GM18520 (cell line): ENCODE results near the gene SNURF.
"Not testable (repeated sequence)": the region's sequence is repeated elsewhere in the genome, so short reads cannot be mapped to it uniquely, and the experiment has no call there.

Experiments
- ATAC-seq: cut with Tn5 transposase; IDR thresholded peaks from one replicate; pipeline ENCODE4 v1.9.1; 2021; ENCODE audit not compliant: unreplicated experiment

Gene SNURF, protein sequence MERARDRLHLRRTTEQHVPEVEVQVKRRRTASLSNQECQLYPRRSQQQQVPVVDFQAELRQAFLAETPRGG

DNA sequence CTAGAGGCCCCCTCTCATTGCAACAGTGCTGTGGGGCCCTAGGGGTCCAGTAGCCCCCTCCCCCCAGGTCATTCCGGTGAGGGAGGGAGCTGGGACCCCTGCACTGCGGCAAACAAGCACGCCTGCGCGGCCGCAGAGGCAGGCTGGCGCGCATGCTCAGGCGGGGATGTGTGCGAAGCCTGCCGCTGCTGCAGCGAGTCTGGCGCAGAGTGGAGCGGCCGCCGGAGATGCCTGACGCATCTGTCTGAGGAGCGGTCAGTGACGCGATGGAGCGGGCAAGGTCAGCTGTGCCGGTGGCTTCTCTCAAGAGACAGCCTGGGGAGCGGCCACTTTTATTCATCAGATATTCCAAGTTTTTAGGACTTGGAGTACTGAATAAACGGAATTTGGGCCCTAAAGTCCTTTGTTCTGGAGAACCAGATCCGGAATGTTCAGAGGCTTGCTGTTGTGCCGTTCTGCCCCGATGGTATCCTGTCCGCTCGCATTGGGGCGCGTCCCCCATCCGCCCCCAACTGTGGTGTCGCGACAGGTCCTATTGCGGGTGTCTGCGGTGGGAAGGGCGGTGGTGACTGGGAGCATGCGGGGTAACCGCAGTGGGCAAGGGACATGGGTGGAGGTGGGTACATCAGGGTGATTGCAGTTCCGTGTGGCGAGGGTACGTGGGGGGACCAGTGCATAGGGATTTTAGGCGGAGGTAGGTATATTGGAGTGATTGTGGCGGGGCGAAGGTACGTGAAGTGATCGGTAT is at the start of gene SNURF, which contains the start of gene SNRPN:
TSS of gene SNURF (plus strand) at position 205 of the 748 bp plus-strand sequence. CDS start at position 267, 62 bp downstream.
TSS of gene SNRPN (plus strand) at position 205 of the 748 bp plus-strand sequence. CDS start 19,467 bp downstream, outside the sequence.
- peak; percentile 63 for ATAC-seq

DNA sequence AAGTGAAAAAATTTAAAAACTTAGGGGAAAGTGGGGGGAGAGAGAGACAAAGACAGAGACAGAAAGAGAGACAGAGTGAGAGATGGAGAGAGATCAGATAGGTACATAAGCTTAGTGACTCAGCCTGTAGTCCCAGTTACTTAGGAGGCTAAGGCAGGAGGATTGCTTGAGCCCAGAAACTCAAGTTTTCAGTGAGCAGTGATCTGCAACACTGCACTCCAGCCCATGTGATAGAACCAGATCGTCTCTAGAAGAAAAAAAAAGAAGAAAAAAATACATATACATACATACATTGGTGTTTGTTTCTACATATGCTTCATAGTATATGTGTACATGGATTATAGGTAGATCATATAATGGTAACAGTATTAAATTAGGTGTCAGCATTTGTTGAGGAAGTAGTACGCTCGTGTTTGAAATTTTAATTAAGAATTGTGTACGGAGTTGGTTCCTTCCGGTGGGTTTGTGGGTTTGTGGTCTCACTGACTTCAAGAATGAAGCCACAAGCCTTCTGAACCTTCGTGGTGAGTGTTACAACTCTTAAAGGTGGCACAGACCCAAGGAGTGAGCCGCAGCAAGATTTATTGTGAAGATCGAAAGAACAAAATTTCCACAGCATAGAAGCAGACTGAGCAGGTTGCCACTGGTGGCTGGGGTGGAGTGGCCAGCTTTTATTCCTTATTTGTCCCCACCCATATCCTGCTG is 38.3 kb upstream of the SNURF start:
- ATAC-seq = no peak

DNA sequence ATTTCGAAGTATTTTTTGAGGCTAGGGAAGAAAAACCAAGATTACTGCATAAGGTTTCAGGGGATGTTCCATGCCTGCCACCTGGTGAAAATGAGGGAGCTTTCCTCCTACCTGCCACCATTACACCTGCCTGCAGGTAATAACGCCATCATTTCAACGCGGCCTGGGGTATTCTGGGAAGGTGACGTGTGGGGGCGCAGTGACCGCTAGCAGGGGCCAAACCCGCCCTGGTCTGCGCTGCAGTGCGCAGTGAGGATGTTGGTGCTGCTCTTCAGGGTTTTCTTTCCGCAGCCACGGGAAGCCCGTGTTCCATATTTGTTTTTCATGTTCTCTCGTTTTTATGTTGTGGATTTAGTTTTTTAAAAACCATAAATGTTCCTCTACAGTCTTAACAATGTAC is 37.4 kb upstream of the SNURF start:
- no peak for ATAC-seq

DNA sequence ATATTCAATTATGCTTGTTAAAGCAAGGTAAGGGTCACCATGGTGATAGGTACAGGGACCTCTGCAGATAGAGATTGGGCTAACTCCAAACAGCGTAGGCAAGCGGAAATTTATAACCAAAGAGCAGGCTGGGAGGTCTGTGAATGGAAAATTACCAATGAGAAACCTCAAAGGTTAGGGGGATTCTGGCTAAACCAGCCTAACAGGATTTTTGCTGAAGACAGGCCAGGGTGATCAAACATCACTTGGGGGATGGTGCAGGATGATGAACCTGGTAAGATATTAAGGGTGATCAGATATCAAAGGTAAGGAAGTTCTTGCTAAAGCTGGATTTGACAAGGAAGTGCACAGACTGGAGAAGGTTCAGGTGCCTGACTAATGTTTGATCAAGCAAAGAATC is 35.3 kb upstream of the SNURF start:
- ATAC-seq = no peak

DNA sequence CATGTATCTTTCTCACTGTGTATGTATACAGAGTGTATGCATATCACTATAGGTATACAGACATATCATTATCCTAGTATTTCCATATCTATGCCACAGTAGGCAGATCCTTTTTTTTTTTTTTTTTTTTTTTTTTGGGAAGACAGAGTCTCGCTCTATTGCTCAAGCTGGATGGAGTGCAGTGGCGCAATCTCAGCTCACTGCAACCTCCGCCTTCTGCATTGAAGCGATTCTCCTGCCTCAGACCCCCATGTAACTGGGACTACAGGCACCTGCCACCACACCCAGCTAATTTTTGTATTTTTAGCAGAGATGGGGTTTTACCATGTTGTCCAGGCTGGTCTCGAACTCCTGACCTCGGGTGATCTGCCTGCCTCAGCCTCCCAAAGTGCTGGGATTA is 32.0 kb upstream of the SNURF start:
- not testable (repeated sequence) for ATAC-seq

DNA sequence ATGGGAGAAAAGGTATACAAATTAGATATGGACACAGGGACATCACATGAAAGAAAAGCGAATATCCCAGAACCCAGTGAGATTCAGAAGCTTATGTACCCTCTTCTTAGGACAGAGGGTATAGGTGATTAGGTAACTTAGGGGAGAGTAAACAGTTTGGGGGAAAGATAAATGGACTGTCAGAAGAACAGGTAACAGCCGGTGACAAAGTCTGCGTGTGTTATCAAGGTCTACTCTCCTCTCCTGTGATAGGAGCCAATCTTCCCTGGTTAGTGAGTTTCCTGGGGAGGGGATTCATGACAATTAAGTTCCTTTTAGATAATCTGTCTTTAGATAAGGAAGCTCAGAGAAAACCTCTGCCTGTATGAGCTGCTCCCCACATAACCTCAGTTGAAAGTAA is 30.6 kb upstream of the SNURF start:
- ATAC-seq = no peak

DNA sequence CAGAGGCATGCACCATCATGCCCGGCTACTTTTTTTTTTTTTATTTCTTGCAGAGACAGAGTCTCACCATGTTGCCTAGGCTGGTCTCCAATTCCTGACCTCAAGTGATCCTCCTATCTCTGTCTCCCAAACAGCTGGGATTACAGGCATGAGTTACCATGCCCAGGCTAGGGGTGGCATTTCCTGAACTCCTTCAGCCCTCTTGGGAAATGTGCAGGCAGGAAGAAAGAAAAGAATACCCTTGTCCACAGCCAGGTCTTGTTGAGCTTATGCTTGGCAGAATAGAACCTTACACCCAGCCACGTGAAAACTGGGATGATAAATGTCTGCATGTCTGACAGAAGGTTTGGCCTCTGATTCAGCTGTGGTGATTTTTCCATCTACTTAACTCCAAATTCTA is 30.2 kb upstream of the SNURF start:
- no peak for ATAC-seq

DNA sequence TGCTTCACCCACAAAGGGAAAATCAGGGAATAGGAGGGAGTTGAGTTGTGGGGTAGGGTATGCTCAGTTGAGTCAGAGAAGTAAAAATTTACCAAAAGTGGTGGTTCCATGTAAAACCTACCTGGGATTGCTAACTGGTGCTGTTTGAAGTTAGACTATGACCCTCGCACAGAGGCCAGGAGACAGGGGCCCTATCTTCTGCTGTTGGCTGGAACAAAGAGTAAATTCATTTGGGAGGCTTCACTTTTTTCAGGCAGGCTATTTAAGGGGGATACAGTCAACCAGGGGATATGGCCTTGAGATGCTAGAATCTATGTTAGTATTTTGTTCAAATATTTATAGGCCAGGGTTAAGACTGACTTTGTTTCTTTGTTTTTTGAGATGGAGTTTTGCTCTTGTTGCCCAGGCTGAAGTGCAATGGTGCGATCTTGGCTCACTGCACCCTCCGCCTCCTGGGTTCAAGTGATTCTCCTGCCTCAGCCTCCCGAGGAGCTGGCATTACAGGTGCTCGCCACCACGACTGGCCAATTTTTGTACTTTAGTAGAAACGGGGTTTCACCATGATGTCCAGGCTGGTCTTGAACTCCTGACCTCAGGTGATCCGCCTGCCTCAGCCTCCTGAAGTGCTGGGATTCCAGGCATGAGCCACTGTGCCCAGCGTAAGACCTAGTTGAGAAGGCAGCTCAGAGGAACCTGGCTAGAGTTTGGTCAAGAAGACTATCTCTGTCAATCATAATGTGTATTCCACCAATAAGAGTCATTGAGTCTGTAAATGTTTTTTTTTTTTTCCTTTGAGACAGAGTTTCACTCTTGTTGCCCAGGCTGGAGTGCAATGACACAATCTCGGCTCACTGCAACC is 22.7 kb upstream of the SNURF start:
- not testable (repeated sequence) for ATAC-seq

DNA sequence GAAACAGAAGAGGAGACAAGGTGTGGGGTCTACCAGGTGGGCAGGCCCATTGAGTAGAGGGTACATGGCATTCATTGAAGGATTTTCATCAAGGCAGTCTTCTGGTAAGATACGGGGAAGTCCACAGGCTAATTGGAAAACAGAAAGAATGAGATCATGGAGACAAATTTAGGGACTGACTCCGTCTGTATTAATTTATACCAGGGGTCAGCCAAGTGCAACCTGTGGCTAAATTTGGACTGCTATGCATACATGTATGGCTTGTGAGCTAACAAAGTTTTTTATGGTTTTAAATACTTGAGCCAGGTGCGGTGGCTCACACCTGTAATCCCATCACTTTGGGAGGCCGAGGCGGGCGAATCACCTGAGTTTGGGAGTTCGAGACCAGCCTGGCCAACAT is 21.1 kb upstream of the SNURF start:
- ATAC-seq = no peak

DNA sequence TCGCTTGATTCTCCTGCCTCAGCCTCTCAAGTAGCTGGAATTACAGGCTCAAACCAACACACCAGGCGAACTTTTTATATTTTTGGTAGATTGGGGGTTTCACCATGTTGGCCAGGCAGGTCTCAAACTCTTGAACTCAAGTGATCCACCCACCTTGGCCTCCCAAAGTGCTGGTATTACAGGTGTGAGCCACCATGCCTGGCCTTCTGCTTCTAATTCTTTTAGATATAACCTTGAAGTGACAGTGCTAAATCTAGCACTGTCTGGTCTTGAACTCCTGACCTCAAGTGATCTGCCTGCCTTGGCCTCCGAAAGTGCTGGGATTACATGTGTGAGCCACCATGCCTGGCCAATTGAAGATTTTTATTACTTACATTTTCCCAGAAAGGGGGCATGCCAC is 16.6 kb upstream of the SNURF start:
- ATAC-seq = not testable (repeated sequence)

DNA sequence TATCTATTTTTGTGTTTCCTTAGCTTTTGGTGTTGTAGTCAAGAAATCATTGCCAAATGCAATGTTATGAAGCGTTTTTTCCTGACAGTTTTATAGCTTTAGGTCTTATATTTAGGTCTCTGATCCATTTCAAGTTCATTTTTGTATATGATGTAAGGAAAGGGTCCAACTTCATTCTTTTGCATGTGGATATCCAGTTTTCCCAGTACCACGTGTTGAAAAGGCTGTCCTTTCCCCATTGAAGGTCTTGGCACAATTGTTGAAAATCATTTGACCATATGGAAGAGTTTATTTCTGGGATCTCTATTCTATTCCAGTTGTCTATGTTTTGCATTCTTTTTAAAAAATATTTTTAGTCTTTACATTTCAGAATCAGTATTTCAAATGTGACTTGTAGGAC is 14.6 kb upstream of the SNURF start:
- ATAC-seq = no peak

DNA sequence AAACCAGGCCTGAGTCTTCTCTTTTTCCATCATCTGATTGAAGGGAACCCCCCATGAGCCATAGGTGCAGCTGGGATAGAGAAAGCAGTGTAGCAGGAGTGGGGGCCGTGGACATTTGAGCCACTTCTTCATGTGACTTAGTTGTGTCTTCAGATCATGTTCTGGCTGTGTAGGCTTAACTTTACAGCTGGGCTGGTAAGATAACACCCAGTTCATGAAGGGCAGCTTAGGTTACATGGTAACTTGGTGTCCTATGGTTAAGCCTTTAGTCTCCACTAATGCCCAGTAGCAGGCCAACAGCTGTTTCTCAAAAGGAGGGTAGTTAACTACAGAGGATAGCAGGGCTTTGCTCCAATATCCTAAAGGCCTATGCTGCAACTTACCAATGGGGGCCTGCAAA is 11.4 kb upstream of the SNURF start:
- ATAC-seq = no peak

DNA sequence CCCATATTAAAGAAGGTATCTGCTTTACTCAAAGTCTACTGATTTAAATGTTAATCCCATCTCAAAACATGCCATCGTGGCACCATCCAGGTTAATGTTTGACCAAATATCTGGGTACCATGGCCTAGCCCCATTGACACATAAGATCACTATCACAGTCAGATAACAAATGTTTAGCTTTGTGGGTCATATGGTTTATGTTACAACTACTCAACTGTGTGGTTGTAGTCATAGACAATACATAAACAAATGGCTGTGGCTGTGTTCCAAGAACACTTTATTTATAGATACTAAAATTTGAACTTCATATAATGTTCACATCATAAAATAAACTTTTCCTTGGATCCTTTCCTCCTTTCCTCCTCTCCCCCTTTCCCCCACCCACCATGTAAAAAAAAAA is 9.8 kb upstream of the SNURF start:
- ATAC-seq = no peak

DNA sequence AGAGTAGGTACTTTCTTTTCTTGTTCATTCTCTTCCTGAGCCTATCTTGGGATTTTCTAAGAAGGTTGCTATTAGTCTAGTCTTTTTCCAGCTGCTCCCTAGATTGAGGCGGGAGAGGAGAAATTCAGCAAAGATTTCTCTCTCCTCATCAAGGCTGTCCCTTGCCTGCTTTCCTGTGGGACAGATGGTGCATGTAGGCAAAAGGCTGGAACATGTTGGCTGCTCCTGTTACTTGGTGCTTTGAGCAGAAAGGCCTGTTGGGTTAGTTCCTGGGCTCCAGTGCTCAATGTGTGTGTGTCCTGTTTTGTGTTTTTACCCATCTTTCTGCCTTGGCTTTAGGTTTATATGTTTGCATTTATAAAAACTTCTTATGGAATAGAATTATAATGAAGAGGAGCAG is 9.1 kb upstream of the SNURF start:
- ATAC-seq = no peak

DNA sequence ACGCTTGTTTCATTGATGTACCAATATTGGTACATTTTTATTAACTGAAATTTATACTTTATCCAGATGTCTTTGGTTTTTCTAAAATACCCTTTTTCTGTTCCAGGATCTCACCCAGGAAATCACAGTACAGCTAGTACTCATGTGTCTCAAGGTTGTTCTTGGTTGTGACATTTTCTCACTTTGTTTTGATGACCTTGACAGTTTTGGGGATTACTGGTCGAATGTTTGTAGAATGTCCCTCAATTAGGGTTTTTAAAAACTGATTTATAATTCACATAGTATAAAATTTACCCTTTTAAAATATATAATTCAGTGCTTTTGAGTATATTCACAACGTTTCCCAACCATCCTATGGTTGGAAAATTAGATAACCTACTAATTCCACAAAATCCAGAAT is 6.3 kb upstream of the SNURF start:
- no peak for ATAC-seq

DNA sequence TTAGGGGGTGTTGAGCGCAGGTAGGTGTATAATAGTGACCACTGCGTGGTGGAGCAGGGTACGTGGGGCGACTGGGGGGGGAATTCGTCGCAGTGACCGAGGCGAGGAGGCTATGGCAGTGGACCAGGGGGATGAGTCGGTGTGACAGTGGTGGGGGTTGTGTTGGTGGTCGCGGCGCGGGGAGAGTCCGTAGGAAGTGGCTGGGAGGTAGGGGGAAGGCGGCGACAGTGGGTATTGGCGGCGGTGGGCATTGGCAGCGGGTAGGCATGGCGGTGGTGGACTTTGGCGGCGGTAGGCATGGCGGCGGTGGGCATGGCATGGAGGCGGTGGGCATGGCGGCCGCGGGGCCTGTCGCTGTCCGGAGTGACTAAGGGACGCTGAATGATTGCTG is 739 bp downstream of the SNURF start:
- no peak for ATAC-seq

DNA sequence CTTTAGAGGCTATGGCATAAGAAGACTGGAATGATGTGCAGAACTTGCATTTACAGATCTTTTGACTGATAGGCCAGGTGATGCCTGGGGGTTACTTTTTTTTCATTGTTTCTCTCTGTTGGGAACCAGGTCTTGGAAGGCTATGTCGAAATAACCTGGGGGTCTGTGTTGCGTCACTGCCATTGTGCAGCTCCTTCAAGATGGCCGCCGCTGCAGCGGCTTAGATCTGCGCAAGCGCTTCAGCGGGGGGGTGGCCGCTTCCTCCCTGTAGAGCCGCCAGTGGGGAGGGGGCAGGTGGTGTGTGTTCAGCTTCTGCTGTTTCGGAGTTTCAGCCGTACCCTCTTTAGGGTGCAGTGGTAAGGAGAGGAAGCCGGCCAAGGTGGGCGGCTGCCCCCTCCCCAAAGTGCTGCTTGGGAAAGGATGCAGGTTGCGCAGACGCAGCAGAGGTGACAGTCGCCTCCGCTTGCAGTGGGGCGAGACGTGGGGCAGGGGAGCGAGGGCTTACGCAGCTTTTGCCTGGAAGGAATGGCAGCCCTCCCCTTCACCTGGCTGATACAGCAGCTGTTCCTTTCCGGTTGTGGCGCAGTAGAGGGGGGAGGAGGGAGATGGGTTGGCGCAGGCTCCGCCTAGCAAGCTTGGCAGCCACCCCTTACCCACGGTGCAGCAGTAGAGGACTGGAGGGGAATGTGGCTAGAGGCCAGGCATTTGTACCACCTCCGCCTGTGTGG is 1.5 kb downstream of the SNURF start:
- peak; percentile 50 for ATAC-seq

DNA sequence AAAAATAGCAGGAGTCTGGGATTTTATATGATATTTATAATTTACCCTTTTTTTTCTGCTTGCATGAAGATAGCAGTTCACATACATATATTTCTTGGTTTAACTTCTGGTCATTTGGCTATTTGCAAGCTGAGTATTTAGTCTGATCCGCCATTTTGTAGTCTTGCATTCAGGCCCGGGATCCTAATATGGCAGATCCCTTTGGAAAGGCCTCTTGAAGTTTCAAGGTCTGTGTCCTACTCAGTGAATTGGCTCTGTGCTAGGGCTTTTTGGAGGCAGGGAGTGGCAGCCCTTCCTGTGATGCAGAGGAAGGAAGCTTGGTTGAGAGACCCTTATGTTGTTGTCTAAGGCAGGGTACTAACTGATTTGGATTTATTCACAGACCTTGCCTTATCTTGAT is 2.9 kb downstream of the SNURF start:
- ATAC-seq = no peak

DNA sequence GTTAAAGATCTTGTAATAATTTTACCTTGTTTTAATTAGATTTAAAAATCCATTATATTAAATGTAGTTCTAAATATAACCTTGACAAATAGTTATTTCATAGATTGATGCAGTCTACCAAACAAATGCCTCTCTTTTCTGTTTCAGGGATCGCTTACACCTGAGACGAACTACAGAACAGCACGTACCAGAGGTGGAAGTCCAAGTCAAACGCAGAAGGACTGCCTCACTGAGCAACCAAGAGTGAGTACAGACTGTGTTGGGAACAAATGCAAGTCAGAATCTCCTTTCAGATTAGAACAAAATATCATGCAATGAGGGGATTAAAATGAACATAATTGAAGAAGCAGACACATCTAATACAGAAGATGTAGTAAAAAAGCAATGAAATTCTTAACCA is 7.2 kb downstream of the SNURF start:
- ATAC-seq = no peak

DNA sequence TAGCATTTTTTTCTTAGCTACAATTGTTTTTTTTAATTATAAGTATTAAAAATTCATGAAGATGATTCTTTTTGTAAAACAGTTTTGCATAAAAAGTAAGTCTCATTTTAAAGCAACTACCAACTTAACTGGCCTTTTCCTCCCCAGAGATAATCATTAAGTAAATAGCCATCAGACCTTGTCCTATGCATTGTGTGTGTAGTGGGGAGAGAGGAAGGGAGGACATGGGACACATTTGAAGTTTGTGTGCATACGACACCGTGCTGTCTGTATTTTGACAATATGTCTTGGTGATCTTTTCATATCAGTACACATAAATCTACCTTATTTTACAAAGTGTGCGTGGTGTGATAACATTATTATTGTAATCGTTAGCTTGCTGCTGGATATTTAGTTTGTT is 8.1 kb downstream of the SNURF start:
- no peak for ATAC-seq
